Measurements from ENCODE around the gene DST. TPM values are rescaled to one million over a fixed set of nuclear protein-coding genes. Genes with fewer than 3 reads are reported as not detected.
"Not testable (repeated sequence)": the region's sequence is repeated elsewhere in the genome, so short reads cannot be mapped to it uniquely, and the experiment has no call there.

Gene DST
- total RNA-seq, 4 donors from 2014 or later: 331 to 417 (median 368) TPM

- Histone ChIP-seq H3K4me3 (no peak overlapping the region), H3K9me3 (no peaks in the 10 kb centered on the region), H3K4me1 (no peaks in the 10 kb centered on the region), H3K27me3 (no peaks in the 10 kb centered on the region), H3K27ac (peak overlapping the region in 1 of 4 donors; percentile 14), H3K36me3 (peaks cover 0 to 48% (median 0%) of the 10 kb centered on the region in 3 donors)
- no peak for TF ChIP-seq POLR2A (IDR thresholded peaks at IDR 0.05)
- TF ChIP-seq, protein P1, sequence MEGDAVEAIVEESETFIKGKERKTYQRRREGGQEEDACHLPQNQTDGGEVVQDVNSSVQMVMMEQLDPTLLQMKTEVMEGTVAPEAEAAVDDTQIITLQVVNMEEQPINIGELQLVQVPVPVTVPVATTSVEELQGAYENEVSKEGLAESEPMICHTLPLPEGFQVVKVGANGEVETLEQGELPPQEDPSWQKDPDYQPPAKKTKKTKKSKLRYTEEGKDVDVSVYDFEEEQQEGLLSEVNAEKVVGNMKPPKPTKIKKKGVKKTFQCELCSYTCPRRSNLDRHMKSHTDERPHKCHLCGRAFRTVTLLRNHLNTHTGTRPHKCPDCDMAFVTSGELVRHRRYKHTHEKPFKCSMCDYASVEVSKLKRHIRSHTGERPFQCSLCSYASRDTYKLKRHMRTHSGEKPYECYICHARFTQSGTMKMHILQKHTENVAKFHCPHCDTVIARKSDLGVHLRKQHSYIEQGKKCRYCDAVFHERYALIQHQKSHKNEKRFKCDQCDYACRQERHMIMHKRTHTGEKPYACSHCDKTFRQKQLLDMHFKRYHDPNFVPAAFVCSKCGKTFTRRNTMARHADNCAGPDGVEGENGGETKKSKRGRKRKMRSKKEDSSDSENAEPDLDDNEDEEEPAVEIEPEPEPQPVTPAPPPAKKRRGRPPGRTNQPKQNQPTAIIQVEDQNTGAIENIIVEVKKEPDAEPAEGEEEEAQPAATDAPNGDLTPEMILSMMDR (IDR thresholded peaks at IDR 0.05): no peak
- DNase-seq (ENCODE audit: low spot score in 2 of 2): no peak
These were observed 143.6 kb downstream of the DST start for GRCh38 chr6:56499095-56499494.

DNA sequence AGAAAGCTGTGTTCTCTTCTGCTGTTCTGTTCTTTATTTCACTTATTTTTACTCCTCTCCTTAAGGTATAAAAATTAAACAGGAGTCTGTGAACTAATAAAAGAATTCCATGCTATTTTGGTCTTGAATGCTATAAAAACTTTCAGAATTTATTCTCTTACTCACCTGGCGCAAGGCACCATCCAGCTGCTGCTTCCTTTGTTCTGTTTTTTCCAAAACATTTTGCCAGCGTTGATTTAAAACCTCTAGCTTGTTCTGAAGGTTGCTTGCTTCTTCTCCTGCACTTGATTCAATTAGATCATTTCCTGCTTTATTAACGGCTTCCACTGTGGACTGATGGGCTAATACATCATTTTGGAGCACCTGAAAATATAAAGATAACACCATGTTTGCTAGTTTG is 145.0 kb downstream of the DST start:
- TF ChIP-seq POLR2A (IDR thresholded peaks at IDR 0.05) (no peak), EP300 (IDR thresholded peaks at IDR 0.05) (no peak)
- TF ChIP-seq, protein P1 (IDR thresholded peaks at IDR 0.05): no peak
- no peaks in the 10 kb centered on the region for H3K9me3 ChIP-seq
- H3K27me3 ChIP-seq: no peaks in the 10 kb centered on the region
- peaks cover 0 to 8% (median 0%) of the 10 kb centered on the region in 4 donors for H3K4me1 ChIP-seq
- WGBS, 2 donors: 71 to 72% methylated on average over 3 of the region's 3 CpGs
- peaks cover 0 to 52% (median 0%) of the 10 kb centered on the region in 3 donors for H3K36me3 ChIP-seq
- DNase-seq (ENCODE audit: low spot score in 2 of 2): no peak
- no peak overlapping the region for H3K4me3 ChIP-seq
- no peak overlapping the region for H3K27ac ChIP-seq

- DNase-seq (ENCODE audit: low spot score in 2 of 2): no peak
- no peak overlapping the region for H3K27ac ChIP-seq
- peaks cover 0 to 57% (median 0%) of the 10 kb centered on the region in 3 donors for H3K36me3 ChIP-seq
These were observed 145.4 kb downstream of the DST start for GRCh38 chr6:56497240-56497639.

GRCh38 chr6:56496650-56497049 is 146.0 kb downstream of the DST start:
- not testable (repeated sequence) for H3K27ac ChIP-seq; H3K4me3 ChIP-seq; H3K9me3 ChIP-seq; DNase-seq (ENCODE audit: low spot score in 2 of 2); H3K27me3 ChIP-seq
- peaks cover 0 to 62% (median 0%) of the 10 kb centered on the region in 3 donors for H3K36me3 ChIP-seq
- WGBS, 2 donors: 71 to 100% methylated on average over 1 of the region's 1 CpG
- H3K4me1 ChIP-seq: peaks cover 0 to 19% (median 0%) of the 10 kb centered on the region in 4 donors

More at GRCh38 chr6:56497240-56497639, 145.4 kb downstream of the DST start:
- WGBS, 2 donors: 90% methylated on average over 7 of the region's 7 CpGs
- no peaks in the 10 kb centered on the region for H3K9me3 ChIP-seq
- no peak overlapping the region for H3K4me3 ChIP-seq
- no peak for TF ChIP-seq POLR2A (IDR thresholded peaks at IDR 0.05)
- TF ChIP-seq, protein P1 (IDR thresholded peaks at IDR 0.05): no peak
- no peak for TF ChIP-seq EP300 (IDR thresholded peaks at IDR 0.05)
- H3K4me1 ChIP-seq: peaks cover 0 to 13% (median 0%) of the 10 kb centered on the region in 4 donors
- H3K27me3 ChIP-seq: no peaks in the 10 kb centered on the region

DNA sequence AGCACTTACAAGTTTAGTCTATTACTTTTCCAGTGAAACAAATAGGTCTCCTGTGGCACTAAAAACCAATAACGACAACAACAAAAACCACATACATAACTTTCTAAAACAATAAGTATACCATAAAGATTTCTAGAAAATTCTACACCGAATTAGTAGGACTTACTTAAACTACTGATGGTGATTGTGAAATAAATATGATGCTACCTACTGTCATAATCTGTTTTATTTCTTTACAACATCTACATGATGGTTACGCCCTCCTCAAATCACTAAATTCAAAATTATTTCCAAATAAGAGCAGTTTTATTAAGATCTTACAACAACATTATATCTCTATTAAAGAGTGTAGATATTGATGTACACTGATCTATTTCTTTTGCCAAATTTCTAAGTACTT is 147.0 kb downstream of the DST start:
- peaks cover 0 to 23% (median 0%) of the 10 kb centered on the region in 4 donors for H3K4me1 ChIP-seq
- WGBS, 2 donors: 75 to 81% methylated on average over 3 of the region's 3 CpGs
- TF ChIP-seq, protein P1 (IDR thresholded peaks at IDR 0.05): no peak
- TF ChIP-seq EP300 (IDR thresholded peaks at IDR 0.05) (no peak), POLR2A (IDR thresholded peaks at IDR 0.05) (no peak)
- peaks cover 0 to 54% (median 0%) of the 10 kb centered on the region in 3 donors for H3K36me3 ChIP-seq
- no peak overlapping the region for H3K27ac ChIP-seq
- H3K4me3 ChIP-seq: no peak overlapping the region
- DNase-seq (ENCODE audit: low spot score in 2 of 2): no peak
- H3K27me3 ChIP-seq: no peaks in the 10 kb centered on the region
- H3K9me3 ChIP-seq: no peaks in the 10 kb centered on the region

Data from tibial nerve (tissue), 4 donors.